ENCODE measurements around the gene AFG1L.

DNA sequence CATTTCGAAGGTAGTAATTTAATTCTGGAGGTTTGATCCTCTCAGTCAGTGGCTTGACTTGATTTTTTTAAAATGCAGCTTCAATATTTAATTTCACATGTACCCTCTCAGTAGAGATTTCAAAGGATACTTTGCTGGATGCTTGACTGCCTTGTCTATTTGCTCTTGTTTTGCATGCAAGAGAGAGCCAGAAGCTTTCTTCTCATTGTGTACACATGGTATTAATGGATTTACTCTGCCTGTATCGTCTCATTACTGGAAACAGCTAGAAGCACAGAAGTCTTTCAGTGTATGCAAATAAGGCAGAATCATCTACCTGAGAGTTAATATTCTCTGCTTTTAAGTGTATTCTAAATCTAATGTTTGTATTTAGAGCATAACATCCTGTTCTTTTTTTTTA, 181.5 kb downstream of the AFG1L start:
- TF ChIP-seq, protein P1, sequence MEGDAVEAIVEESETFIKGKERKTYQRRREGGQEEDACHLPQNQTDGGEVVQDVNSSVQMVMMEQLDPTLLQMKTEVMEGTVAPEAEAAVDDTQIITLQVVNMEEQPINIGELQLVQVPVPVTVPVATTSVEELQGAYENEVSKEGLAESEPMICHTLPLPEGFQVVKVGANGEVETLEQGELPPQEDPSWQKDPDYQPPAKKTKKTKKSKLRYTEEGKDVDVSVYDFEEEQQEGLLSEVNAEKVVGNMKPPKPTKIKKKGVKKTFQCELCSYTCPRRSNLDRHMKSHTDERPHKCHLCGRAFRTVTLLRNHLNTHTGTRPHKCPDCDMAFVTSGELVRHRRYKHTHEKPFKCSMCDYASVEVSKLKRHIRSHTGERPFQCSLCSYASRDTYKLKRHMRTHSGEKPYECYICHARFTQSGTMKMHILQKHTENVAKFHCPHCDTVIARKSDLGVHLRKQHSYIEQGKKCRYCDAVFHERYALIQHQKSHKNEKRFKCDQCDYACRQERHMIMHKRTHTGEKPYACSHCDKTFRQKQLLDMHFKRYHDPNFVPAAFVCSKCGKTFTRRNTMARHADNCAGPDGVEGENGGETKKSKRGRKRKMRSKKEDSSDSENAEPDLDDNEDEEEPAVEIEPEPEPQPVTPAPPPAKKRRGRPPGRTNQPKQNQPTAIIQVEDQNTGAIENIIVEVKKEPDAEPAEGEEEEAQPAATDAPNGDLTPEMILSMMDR (IDR thresholded peaks at IDR 0.05; ENCODE audit: low read length), result no peak
- TF ChIP-seq EZH2 (IDR thresholded peaks at IDR 0.05; ENCODE audit: borderline replicate concordance, low read length), result no peak

All from OCI-LY1 (cell line).